Activated CD4-positive, alpha-beta memory T cell treated with anti-CD3 and anti-CD28 coated beads for 36 hours (primary cell): ENCODE measurements around the gene EXOC3L1. TPM values are rescaled to one million over a fixed set of nuclear protein-coding genes. Genes with fewer than 3 reads are reported as not detected.

Experiments
- CTCF ChIA-PET: fragments of 350-600 bp; sonication (Branson Sonifier 250); formaldehyde crosslinking; loops from one replicate; lab custom pipeline; 2021; ENCODE audit warnings: antibody characterized with exemption, inconsistent platforms; lab: Charles Lee
- POLR2A ChIA-PET: fragments of 350-600 bp; sonication (Branson Sonifier 250); formaldehyde crosslinking; loops from one replicate; lab custom pipeline; 2021; ENCODE audit warnings: antibody characterized with exemption; lab: Charles Lee
- DNase-seq: peaks from one replicate; pipeline ENCODE4 v3.0.0-alpha.2; 2020
- H3K27ac Mint-ChIP-seq: one replicate; pipeline ENCODE4 v1.8.0; 2021; ENCODE audit warnings: mixed read lengths
- H3K27me3 Mint-ChIP-seq: one replicate; pipeline ENCODE4 v1.8.0; 2021; ENCODE audit warnings: mixed read lengths
- H3K36me3 Mint-ChIP-seq: one replicate; pipeline ENCODE4 v1.8.0; 2021; ENCODE audit warnings: mixed read lengths
- H3K4me1 Mint-ChIP-seq: one replicate; pipeline ENCODE4 v1.8.0; 2021; ENCODE audit warnings: low read depth, mixed read lengths
- H3K4me3 Mint-ChIP-seq: one replicate; pipeline ENCODE4 v1.8.0; 2021; ENCODE audit warnings: mild to moderate bottlenecking, mixed read lengths
- H3K9me3 Mint-ChIP-seq: one replicate; pipeline ENCODE4 v1.8.0; 2021; ENCODE audit warnings: mixed read lengths
- intact Hi-C: fragments of 100-400 bp; cut with micrococcal nuclease; formaldehyde crosslinking; loops from one replicate; pipeline ENCODE4 v1.15.1; 2023
- total RNA-seq, 2 experiments: library from RNA; stranded (reverse); gene quantifications; one replicate each; pipeline ENCODE4 v1.2.3, GENCODE V29; 2021

The EXOC3L1 gene
- total RNA-seq, 2 experiments from 2014 or later = not detected

GRCh38 chr16:67229906-67230808 lies 40.2 kb upstream of the EXOC3L1 start:
- Mint-ChIP-seq H3K36me3 (peaks cover 38% of the 10 kb centered on the region), H3K4me1 (peaks cover 27% of the 10 kb centered on the region), H3K9me3 (no peaks in the 10 kb centered on the region), H3K4me3 (no peak overlapping the region), H3K27ac (no peak overlapping the region), H3K27me3 (no peaks in the 10 kb centered on the region)
- POLR2A ChIA-PET = interaction anchor here (1.1 kb wide), 1 partner anchor 15 kb away, joined by 3 read pairs; no protein-coding TSS in a partner anchor
- no peak for DNase-seq
- intact Hi-C loops = no loop called here
- CTCF ChIA-PET = interaction anchor here (0.6 to 2.6 kb wide), 4 partner anchors 8 to 236 kb away, joined by 3 to 8 read pairs (median 3); no protein-coding TSS in a partner anchor

- H3K27ac Mint-ChIP-seq = no peak overlapping the region
- H3K4me1 Mint-ChIP-seq = peaks cover 38% of the 10 kb centered on the region
- POLR2A ChIA-PET = interaction anchor here (3.0 kb wide), 1 partner anchor 17 kb away, joined by 37 read pairs; the partner anchor contains the start of gene FHOD1
- no peak for DNase-seq
- H3K27me3 Mint-ChIP-seq = no peaks in the 10 kb centered on the region
- peaks cover 34% of the 10 kb centered on the region for H3K36me3 Mint-ChIP-seq
- no peaks in the 10 kb centered on the region for H3K9me3 Mint-ChIP-seq
- intact Hi-C loops = no loop called here
- peak overlapping the region; percentile 98 for H3K4me3 Mint-ChIP-seq
- CTCF ChIA-PET = interaction anchor here (1.0 to 2.6 kb wide), 2 partner anchors 9 to 44 kb away, joined by 3 to 8 read pairs; no protein-coding TSS in a partner anchor
Observed at GRCh38 chr16:67228905-67229304, 39.0 kb upstream of the EXOC3L1 start.

GRCh38 chr16:67228034-67228785 lies 38.3 kb upstream of the EXOC3L1 start:
- Mint-ChIP-seq H3K36me3 (peaks cover 30% of the 10 kb centered on the region), H3K27ac (peak overlapping the region; percentile 95), H3K4me1 (peaks cover 44% of the 10 kb centered on the region), H3K27me3 (no peaks in the 10 kb centered on the region), H3K9me3 (no peaks in the 10 kb centered on the region), H3K4me3 (peak overlapping the region; percentile 98)
- intact Hi-C loops = no loop called here
- POLR2A ChIA-PET = interaction anchor here (0.6 to 3.0 kb wide), 3 partner anchors 17 to 693 kb away, joined by 3 to 37 read pairs (median 6); partner anchors contain the start of genes ATP6V0D1 and FHOD1
- no peak for DNase-seq
- CTCF ChIA-PET = interaction anchor here (1.4 to 2.6 kb wide), 7 partner anchors 8 to 253 kb away, joined by 3 to 15 read pairs (median 5); partner anchors contain the start of gene ATP6V0D1

GRCh38 chr16:67227567-67227921 lies 37.6 kb upstream of the EXOC3L1 start:
- CTCF ChIA-PET = interaction anchor here (1.0 to 2.6 kb wide), 13 partner anchors 9 to 332 kb away, joined by 3 to 15 read pairs (median 4); partner anchors contain the start of genes ATP6V0D1 and E2F4
- intact Hi-C loops = loop anchor here (1.0 kb wide), 3 partner anchors 9 to 35 kb away; partner anchors contain the start of genes E2F4 and FHOD1
- Mint-ChIP-seq H3K36me3 (peaks cover 28% of the 10 kb centered on the region), H3K27me3 (no peaks in the 10 kb centered on the region), H3K9me3 (no peaks in the 10 kb centered on the region), H3K27ac (peak overlapping the region; percentile 95), H3K4me1 (peaks cover 48% of the 10 kb centered on the region), H3K4me3 (peak overlapping the region; percentile 98)
- POLR2A ChIA-PET = interaction anchor here (1.2 to 3.0 kb wide), 4 partner anchors 9 to 254 kb away, joined by 3 to 37 read pairs (median 6); partner anchors contain the start of genes ATP6V0D1 and FHOD1
- no peak for DNase-seq

- peak within 1 kb of the TSS; percentile 95 for H3K27ac Mint-ChIP-seq
- peak; percentile 99 for DNase-seq
- H3K4me1 Mint-ChIP-seq = peaks cover 48% of the 10 kb centered on the region
- CTCF ChIA-PET = interaction anchor here (0.7 to 2.6 kb wide), 20 partner anchors 9 to 332 kb away, joined by 3 to 15 read pairs (median 4); partner anchors contain the start of genes ATP6V0D1, E2F4, FHOD1 and TPPP3
- intact Hi-C loops = loop anchor here (1.0 kb wide), 3 partner anchors 9 to 35 kb away; partner anchors contain the start of genes E2F4 and FHOD1
- POLR2A ChIA-PET = interaction anchor here (0.5 to 3.0 kb wide), 7 partner anchors 9 to 254 kb away, joined by 3 to 37 read pairs (median 4); partner anchors contain the start of genes ATP6V0D1 and FHOD1
- H3K36me3 Mint-ChIP-seq = peaks cover 28% of the 10 kb centered on the region
- H3K4me3 Mint-ChIP-seq = peak within 1 kb of the TSS; percentile 98
- H3K9me3 Mint-ChIP-seq = no peaks in the 10 kb centered on the region
- H3K27me3 Mint-ChIP-seq = no peaks in the 10 kb centered on the region
Observed at GRCh38 chr16:67226804-67227566, 37.0 kb upstream of the EXOC3L1 start, which contains the start of gene TMEM208. Gene TMEM208, plus strand, starts transcription at chr16:67227130. Its CDS starts 89 bp downstream, at chr16:67227219.

- ChIA-PET CTCF (interaction anchor here (0.7 to 2.4 kb wide), 15 partner anchors 9 to 331 kb away, joined by 3 to 15 read pairs (median 4); partner anchors contain the start of genes E2F4, FHOD1 and TPPP3), POLR2A (interaction anchor here (1.2 to 3.0 kb wide), 5 partner anchors 10 to 41 kb away, joined by 4 to 37 read pairs (median 8); partner anchors contain the start of gene FHOD1)
- Mint-ChIP-seq H3K4me3 (peak overlapping the region; percentile 98), H3K9me3 (no peaks in the 10 kb centered on the region), H3K27me3 (no peaks in the 10 kb centered on the region), H3K27ac (peak overlapping the region; percentile 95), H3K36me3 (peaks cover 23% of the 10 kb centered on the region), H3K4me1 (peaks cover 48% of the 10 kb centered on the region)
- intact Hi-C loops = no loop called here
- no peak for DNase-seq
Observed at GRCh38 chr16:67226295-67226803, 36.4 kb upstream of the EXOC3L1 start.

- Mint-ChIP-seq H3K4me3 (no peak overlapping the region), H3K27ac (peak overlapping the region; percentile 34), H3K36me3 (peaks cover 11% of the 10 kb centered on the region), H3K27me3 (no peaks in the 10 kb centered on the region), H3K9me3 (no peaks in the 10 kb centered on the region), H3K4me1 (peaks cover 48% of the 10 kb centered on the region)
- ChIA-PET CTCF (interaction anchor here (1.6 kb wide), 1 partner anchor 26 kb away, joined by 7 read pairs; no protein-coding TSS in a partner anchor), POLR2A (interaction anchor here (0.9 to 1.0 kb wide), 2 partner anchors 9 to 20 kb away, joined by 3 read pairs; no protein-coding TSS in a partner anchor)
- intact Hi-C loops = no loop called here
- DNase-seq = no peak
Observed at GRCh38 chr16:67223992-67224391, 34.1 kb upstream of the EXOC3L1 start.

GRCh38 chr16:67216612-67217490 lies 26.9 kb upstream of the EXOC3L1 start:
- Mint-ChIP-seq H3K4me1 (no peaks in the 10 kb centered on the region), H3K27ac (no peak overlapping the region), H3K9me3 (no peaks in the 10 kb centered on the region), H3K27me3 (no peaks in the 10 kb centered on the region), H3K4me3 (no peak overlapping the region), H3K36me3 (no peaks in the 10 kb centered on the region)
- ChIA-PET POLR2A (no interaction called here), CTCF (interaction anchor here (1.4 kb wide), 1 partner anchor 10 kb away, joined by 6 read pairs; the partner anchor contains the start of gene TMEM208)
- intact Hi-C loops = no loop called here
- DNase-seq = no peak

GRCh38 chr16:67215706-67216105 lies 25.8 kb upstream of the EXOC3L1 start:
- no peak overlapping the region for H3K4me3 Mint-ChIP-seq
- ChIA-PET CTCF (no interaction called here), POLR2A (no interaction called here)
- H3K9me3 Mint-ChIP-seq = no peaks in the 10 kb centered on the region
- H3K4me1 Mint-ChIP-seq = no peaks in the 10 kb centered on the region
- no peaks in the 10 kb centered on the region for H3K27me3 Mint-ChIP-seq
- no peak overlapping the region for H3K27ac Mint-ChIP-seq
- no peak for DNase-seq
- H3K36me3 Mint-ChIP-seq = no peaks in the 10 kb centered on the region
- intact Hi-C loops = no loop called here
